ENCODE measurements around the gene PTGES2.
"Not testable (repeated sequence)": the region's sequence is repeated elsewhere in the genome, so short reads cannot be mapped to it uniquely, and the experiment has no call there.

PTGES2 gene

GRCh38 chr9:128136816-128137793 lies 9.6 kb upstream of the PTGES2 start:
- DNase-seq (ENCODE audit: low spot score): no peak

GRCh38 chr9:128135561-128135960 lies 8.0 kb upstream of the PTGES2 start:
- DNase-seq (ENCODE audit: low spot score): not testable (repeated sequence)

DNA sequence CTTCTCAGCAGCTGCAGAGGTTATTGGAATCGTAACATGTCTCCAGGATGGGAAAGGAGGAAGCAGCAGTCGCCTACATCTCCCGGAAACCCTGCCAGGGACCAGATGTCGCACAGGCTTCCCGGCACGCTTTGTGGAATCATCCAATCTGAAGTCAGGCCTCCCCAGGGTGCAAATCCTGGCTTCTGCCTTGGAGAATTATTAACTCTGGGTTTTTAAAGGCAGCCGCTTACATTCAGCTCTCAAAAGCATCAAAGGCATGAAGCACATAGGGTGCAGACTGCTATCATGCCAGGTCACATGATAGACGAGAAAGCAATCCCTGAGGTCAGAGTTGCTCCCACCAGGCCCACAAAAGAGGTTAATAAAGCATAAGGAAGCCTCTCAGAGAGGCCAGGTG lies 4.6 kb upstream of the PTGES2 start:
- not testable (repeated sequence) for DNase-seq (ENCODE audit: low spot score)

GRCh38 chr9:128131346-128131745 lies 3.8 kb upstream of the PTGES2 start:
- DNase-seq (ENCODE audit: low spot score): not testable (repeated sequence)

DNA sequence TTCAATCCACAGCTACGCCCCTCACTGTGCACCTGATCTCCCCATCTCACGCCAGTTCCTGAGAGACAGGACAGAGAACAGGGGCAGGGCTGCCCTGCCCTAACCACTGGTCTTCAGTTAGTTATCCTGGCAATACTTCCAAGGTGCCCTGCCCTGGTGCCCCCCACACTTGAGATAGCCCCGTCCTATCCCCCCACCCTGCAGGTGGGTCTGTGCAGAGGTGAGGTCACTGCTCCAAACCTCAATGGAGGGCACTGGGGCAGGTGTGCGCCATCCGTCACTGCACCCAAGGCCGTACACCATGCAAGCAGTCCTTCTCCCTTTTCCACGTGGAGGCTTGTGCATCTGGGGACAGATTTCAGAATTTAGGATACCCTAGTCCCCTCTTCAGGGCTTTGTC lies 3.1 kb upstream of the PTGES2 start:
- DNase-seq (ENCODE audit: low spot score): not testable (repeated sequence)

DNA sequence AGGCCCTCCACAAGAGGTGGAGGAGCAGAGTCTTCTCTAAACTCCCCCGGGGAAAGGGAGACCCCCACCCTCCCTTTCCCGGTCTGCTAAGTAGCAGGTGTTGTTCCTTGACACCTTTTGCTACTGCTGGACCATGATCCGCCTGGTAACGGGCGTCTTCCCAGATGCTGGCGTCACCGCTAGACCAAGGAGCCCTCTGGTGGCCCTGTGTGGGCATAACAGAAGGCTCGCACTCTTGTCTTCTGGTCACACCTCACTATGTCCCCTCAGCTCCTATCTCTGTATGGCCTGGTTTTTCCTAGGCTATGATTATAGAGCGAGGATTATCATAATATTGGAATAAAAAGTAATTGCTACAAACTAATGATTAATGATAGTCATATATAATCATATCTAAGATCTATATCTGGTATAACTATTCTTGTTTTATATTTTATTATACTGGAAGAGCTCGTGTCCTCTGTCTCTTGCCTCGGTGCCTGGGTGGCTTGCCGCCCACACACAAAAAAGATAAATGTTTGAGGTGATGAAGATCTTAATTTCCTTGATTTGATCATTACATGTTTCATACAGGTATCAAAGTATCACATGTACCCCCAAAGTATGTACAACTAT lies 2.6 kb upstream of the PTGES2 start:
- not testable (repeated sequence) for DNase-seq (ENCODE audit: low spot score)

- no peak for DNase-seq (ENCODE audit: low spot score)
Measured at GRCh38 chr9:128128836-128129590, 1.5 kb upstream of the PTGES2 start.

DNA sequence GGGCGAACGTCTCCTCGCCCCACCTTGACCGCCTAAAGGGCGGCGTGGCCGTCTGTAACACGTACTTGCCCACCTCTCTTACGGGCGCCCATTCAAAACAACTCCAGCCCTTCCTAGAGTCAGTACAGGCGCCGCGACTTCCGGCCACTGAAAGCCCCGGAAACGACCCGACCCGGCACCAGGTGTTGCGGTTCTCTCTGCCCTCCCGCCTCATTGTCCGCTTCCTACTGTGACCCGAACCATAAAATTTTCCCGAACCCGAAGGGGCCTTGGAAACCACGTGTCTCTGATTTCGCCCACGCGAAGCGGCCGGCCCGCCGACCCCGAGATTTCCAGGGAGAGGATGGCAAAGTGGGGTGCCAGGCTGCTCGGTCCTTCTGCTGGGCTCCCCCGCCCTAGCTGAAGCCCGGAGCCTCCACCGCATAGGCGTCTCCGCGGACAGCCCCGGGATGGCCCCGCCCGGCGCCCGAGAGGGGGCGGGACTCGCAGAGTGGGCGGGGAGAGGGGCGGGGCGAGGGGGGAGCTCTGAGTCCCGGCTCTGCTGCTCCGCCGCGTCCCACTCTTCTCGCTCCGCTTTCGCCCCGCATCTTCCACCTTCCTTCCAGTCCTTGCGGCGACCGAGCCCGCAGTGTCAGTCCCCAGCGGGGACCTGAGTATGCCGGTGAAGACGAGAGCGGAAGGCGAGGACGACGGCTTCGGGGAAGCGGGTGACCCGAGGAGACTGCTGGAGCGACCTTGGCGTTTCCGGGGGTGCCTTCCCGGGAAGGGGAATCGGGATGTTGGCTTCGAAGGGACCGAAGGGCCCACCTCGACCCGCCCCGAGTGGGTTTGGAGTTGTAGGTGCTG lies 684 bp upstream of the PTGES2 start:
- peak; percentile 71 for DNase-seq (ENCODE audit: low spot score)

- no peak for DNase-seq (ENCODE audit: low spot score)
Measured at GRCh38 chr9:128125580-128126354, 1.8 kb downstream of the PTGES2 start.

GRCh38 chr9:128124873-128125579 lies 2.5 kb downstream of the PTGES2 start:
- no peak for DNase-seq (ENCODE audit: low spot score)

DNA sequence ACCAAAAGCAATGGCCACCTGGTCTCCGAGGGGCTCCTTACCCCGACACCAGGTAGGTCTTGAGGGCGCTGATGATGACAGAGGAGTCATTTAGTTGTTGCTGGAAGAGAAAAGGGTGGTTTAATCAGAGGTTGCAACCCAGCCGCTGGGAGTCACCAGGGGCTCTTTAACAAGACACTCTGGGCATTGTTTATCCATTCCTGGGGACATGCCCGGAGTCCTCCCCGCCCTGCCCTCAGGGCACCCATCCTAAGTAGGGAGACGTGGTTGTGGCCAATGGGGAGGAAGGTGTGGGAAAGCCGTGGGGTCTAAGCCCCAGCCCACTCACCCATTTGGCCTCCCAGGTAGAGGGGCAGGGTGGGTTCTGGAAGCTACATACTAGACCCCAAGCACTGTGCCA lies 3.1 kb downstream of the PTGES2 start:
- DNase-seq (ENCODE audit: low spot score): no peak

GRCh38 chr9:128123451-128124080 lies 4.0 kb downstream of the PTGES2 start:
- DNase-seq (ENCODE audit: low spot score): no peak

GRCh38 chr9:128122809-128123175 lies 4.7 kb downstream of the PTGES2 start:
- no peak for DNase-seq (ENCODE audit: low spot score)

GRCh38 chr9:128121924-128122808 lies 5.4 kb downstream of the PTGES2 start:
- no peak for DNase-seq (ENCODE audit: low spot score)

- DNase-seq (ENCODE audit: low spot score): no peak
Measured at GRCh38 chr9:128121466-128121810, 6.1 kb downstream of the PTGES2 start.

DNA sequence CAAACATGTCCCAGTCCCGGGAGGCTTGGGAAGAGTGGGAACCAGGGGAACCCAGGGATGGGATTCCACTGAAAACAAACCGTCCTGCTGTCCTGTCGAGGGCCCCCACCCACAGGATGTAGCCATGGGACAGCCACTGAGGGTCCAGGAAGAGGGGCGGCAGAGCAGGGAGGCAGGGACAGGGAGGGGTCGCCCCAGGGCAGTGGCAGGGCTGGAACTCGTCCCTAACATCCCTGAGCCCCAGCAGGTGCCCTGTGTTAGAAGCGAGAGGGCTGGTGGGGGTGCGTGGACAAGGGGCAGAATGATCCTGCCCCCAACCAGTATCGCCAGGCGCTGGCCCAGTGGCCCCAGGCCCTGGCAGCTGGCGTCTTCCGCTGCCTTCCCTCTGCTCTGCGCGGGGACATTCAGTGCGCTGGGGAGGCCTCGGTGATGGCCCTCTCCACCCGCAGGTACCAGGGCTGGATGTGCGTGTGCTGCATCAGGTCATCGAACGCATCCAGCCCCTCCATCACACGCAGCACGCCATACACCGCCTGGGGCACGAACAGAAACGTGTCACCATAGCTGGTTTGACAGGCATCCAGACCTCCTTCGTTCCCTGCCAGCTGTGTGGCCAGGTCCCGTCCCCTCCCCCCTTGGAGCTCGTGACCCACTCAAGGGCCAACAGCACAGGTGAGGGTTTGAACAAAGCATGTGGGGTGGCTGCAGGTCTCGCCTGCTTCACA lies 6.6 kb downstream of the PTGES2 start:
- no peak for DNase-seq (ENCODE audit: low spot score)

DNA sequence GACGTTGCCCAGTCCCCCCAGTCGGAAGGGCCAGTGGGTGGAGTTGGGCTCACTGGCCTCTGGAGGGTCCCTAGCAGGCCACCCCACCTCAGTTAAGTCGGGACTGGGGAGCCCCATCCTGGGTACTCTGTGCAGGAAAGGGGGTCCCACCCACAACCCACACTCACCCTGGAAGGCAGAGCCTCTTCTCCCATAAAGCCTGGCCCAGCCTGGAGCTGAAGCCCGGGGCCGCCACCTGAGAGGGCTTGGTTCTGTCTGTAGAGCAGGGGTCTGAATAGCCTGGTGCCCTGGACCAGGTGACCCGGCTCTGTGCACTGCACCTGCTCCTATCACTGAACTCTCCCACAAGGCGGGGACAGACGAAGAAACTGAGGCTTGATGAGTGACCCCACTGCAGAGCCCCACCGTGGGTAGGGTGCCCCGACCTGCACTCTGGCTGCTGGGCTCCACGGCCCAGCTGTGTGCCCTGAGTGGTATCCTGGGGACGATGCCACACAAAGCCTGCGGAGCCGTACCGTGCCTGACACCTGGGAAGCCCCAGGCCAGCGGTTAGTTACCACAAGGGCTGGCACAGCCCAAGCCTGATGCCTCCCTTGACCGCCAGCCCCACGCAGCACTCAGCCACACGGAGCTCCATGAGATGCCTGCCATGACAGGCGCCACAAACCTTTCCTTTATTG lies 7.3 kb downstream of the PTGES2 start:
- no peak for DNase-seq (ENCODE audit: low spot score)
